HG02870 (cell line): ENCODE results near the gene DDX6.
"Not testable (repeated sequence)": the region's sequence is repeated elsewhere in the genome, so short reads cannot be mapped to it uniquely, and the experiment has no call there.

Experiments used
- ATAC-seq: cut with Tn5 transposase; IDR thresholded peaks from one replicate; pipeline ENCODE4 v1.9.1; 2021; ENCODE audit warnings: mild to moderate bottlenecking, moderate library complexity; ENCODE audit not compliant: unreplicated experiment

Gene DDX6

GRCh38 chr11:118791961-118792569, 1.1 kb upstream of the DDX6 start:
- no peak for ATAC-seq

DNA sequence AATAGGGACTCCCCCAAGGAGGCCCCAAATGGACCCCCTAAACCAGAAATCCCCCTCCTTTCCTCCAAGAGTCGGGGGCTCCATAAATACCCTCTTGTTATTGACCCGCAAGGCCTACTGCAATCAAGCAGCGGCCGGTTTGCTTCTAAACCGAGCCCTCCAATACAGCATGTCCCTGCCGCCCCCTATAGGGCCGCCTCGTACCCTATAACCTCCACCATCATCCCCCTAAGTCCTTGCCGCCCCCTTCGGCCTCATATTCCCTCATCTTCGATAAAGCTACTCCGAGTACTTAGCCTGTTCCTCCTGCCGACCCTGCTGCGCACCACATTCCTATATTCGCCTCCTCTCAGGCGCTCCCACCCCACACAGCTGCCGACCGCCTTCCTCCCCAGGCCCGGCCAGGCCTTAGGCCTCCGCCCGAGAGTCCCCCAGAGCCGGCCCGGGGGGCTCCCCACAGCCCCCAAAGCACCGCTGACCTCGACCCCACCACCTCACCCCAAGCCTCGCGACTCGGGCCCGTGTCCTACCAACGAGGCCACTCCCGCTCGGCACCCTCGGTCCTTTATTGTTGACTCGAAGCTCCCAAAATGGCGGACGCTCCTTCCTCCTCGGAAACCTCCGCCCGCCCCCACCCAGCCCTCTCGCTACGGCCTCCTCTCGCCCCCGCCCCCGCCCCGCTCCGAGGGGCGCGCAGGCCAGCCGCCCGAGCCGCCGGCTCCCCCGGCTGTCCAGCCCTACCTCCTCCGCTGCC, 430 bp downstream of the DDX6 start:
- peak; percentile 2 for ATAC-seq

DNA sequence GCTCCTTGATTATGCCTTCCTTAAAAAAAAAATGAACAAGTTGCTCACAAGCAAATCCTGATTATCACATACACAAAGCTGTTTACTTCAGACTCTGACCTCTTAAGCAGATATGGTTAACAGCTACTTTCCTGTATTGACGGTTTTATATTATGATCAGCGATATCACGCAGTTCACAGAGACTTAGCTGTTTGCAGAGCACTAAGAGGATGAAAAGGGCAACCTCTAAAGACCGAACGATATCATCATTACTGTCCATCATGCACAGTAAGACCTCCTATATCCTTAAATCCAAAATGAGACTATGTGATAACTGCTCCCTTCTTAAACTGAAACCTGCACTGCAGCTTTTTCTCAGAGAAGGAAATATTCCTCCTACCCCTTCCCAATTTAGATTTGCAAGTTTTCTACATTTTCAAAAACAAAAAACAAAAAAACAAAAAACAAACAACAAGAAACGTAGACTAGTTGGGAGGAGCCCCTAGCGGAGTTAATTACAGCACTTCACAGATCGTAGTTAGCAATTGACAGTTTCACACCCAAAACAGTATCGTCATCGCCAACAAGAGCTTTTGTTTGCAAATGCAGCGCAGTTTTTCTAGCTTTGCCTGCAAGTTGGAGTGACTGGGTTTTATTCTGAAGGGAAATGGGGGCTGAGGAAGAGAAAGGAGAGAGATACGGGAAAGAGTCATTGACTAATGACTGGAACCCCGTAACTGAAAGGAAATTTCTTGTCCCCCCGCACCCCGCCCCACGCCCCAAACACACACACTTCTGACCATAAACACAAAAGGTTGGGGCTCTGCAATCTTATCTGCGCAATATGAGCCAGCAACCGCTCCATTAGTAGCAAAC, 1.2 kb downstream of the DDX6 start:
- no peak for ATAC-seq

- no peak for ATAC-seq
These were observed 4.3 kb downstream of the DDX6 start for GRCh38 chr11:118786657-118787056.

DNA sequence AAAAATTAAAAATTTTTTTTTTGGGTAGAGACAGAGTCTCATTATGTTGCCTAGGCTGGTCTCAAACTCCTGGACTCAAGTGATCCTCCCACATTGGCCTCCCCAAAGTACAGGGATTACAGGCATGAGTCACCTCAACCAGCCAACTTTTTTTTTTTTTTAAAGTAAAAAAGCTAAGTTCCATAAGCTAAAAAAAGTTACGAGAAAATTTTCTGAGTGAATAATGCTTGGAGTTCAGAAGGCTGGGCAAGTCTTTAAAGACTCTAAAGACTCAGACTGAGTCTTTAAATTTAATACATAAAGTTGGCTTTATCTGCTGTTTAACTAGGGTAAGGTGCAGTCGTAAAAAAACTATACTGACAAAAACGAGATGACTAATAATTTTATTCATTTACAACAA, 5.6 kb downstream of the DDX6 start:
- no peak for ATAC-seq

DNA sequence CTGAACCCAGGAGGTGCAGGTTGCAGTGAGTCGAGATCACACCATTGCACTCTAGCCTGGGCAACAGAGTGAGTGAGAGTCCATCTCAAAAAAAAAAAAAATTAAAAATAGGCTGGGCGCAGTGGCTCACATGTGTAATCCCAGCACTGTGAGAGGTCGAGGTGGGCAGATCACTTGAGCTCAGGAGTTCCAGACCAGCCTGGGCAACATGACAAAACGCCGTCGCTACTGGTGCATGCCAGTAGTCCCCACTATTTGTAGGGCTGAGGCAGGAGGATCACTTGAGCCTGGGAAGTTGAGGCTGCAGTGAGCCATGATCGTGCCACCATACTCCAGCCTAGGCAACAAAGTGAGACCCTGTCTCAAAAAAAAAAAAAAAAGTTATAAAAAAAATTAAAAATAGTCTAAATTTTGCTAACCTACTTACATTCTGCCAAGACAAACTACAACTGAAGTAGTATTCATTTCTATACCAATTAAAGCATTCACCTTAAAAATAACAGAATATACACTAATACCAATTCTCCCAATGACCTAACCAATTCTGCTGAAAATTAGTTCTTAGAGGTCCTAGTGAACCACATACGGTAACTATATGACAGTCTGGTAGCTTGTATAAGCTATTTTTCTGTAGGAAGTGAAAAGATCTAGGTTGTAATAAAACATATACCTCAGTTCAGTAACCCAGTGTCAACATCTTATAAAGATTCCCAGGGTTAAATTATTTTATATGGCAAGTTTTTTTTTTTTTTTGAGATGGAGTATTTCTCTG, 7.1 kb downstream of the DDX6 start:
- ATAC-seq = no peak

GRCh38 chr11:118783324-118783723, 7.6 kb downstream of the DDX6 start:
- not testable (repeated sequence) for ATAC-seq

DNA sequence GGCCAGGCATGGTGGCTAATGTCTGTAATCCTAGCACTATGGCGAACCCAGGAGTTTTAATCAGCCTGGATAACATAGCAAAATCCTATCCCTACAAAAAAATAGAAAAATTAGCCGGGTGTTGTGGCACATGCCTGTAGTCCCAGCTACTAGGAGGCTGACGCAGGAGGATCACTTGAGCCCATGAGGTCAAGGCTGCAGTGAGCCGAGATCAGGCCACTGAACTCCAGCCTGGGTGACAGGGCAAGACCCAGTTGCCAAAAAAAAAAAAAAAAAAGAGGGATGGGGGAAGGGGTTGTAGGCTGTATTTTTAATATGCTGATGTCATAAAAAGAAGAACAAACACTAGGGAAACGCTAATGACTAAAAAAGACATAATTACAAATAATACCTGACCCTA, 12.1 kb downstream of the DDX6 start:
- ATAC-seq = no peak

- ATAC-seq = no peak
These were observed 16.9 kb downstream of the DDX6 start for GRCh38 chr11:118774032-118774431.

DNA sequence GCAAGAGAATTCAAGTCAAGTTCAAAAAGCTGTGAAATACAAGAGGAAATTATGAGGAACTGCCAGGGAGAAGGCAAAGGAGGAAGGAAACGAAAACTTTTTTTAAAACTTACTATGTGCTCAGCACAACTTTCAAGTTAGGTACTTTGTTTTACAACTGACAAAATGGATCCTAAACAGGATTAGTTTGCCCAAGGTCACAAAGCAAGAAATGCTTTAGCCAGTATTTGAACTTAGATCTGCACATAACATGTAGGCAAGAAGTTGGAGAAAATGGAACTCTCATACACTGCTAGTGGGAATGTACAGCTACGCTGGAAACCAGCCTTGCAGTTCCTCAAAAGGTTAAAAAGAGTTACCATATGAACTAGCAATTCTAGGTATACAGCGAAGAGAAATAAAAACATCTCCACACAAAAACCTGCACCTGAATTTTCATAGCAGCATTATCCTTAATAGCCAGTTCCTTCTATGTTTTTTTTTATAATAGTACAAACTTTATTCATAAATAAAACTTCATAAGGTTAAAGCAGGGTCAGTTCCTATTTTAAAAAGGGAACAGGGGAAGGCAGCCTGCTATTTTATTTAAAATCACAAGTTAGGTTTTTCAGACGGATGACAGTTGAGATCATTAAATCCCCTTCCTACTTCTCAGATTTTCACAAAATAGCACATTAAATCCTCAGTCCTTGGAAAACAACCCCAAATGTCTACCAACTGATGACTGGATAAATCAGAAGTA, 19.2 kb downstream of the DDX6 start:
- ATAC-seq = no peak

- ATAC-seq = no peak
These were observed 22.3 kb downstream of the DDX6 start for GRCh38 chr11:118768690-118769089.

DNA sequence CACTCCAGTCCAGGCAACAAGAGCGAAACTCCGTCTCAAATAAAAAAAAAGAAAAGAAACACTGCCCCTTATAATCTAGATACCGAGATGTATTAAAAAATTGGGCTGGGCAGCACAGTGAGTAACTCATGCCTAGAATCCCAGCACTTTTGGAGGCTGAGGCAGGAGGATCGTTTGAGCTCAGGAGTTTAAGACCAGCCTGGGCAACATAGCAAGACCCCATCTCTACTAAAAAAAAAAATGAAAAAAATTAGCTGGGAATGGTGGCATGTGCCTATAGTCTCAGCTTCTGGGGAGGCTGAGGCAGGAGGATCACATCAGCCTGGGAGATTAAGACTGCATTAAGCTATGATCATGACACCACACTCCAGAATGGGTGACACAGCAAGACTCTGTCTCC, 24.9 kb downstream of the DDX6 start:
- ATAC-seq = no peak

DNA sequence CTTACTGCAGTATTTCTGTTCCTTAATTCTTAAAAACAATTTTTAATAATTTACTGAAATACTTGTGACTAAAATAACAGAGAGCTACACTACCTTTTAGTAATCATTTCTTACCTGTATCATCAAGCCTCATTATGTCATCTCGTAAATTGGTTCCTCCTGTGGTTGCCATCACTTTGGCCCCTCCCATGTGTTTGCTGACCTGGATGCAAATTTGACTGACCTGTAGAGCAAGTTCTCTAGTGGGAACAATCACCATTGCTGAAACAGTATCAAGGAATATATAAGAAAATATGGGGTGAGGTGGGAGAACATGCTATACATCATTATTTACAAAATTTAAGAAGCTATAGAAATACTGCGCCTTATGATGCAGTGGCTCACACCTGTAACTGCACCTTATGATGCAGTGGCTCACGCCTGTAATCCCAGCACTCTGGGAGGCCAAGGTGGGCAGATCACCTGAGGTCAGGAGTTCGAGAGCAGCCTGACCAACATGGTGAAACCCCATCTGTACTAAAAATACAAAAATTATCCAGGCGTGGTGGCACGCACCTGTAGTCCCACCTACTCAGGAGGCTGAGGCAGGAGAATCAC, 25.8 kb downstream of the DDX6 start:
- ATAC-seq = not testable (repeated sequence)

- no peak for ATAC-seq
These were observed 27.9 kb downstream of the DDX6 start for GRCh38 chr11:118763041-118763440.

- ATAC-seq = not testable (repeated sequence)
These were observed 29.0 kb downstream of the DDX6 start for GRCh38 chr11:118761981-118762380.

- no peak for ATAC-seq
These were observed 33.0 kb downstream of the DDX6 start for GRCh38 chr11:118757876-118758399.

DNA sequence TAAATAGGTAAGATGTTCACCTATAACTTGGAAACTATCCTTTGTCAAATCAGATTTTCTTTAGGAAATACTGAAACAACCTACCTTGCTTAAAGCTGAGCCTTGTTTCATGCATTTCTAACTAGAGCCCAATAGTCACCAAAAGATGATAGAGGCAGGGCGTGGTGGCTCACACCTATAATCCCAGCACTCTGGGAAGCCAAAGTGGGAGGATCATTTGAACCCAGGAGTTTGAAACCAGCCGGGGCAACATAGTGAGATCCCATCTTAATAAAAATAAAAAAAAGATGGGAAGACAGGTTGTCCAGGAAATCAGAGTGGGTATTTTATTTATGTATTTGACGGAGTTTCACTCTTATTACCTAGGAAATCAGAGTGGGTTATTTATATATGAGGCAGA, 38.3 kb downstream of the DDX6 start:
- ATAC-seq = no peak

DNA sequence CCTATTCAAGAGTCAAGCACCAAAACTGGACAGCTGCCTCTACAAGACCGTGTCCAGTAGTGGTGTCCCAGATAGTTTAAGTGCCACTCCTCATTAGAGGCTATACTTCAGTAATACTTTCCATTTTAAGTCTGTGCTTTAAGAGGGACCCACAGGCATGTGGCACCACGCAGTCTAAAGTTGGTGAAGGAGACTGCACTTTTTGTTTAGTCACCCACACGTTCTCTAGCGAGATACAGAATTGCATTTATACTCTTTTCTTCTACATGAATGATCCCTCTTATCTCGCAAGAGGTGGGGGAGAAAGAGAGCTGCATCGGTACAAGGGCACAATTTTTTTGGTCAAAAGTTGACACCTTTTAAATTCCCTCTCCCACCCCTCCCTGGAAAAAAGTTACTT, 41.5 kb downstream of the DDX6 start:
- no peak for ATAC-seq

DNA sequence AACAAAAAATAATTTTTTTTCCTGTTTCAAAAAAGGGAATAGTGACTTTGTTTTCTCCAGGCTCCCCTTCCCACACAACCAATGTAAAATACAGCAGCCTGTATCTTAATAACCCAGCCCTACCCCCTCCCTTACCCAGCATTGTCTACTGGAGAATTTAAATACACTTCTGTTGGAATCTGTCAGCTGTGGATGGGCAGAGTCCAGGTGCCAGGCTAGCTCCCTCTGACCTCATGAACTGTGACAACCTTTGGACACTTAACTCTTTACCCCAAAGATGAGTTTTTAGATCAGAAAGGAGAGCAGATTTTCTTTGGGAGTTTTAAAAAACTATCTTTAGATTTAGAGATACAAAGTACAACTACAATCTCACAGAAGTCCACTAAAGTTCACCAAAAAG, 42.9 kb downstream of the DDX6 start:
- no peak for ATAC-seq
